ENCODE data around the gene CYP27B1.
A peak's percentile ranks its signal among the peaks of the same experiment; 100 is the strongest.

The CYP27B1 gene

GRCh38 chr12:57783466-57783801 lies 16.6 kb upstream of the CYP27B1 start:
- Histone ChIP-seq H3K9me3 (ENCODE audit: control insufficient read depth, insufficient read depth, low read length) (no peaks in the 10 kb centered on the region), H3K4me3 (ENCODE audit: low read length) (peak overlapping the region; percentile 82; the same call in 1 of the 2 replicates), H3K36me3 (ENCODE audit: control insufficient read depth, insufficient read depth, low read length) (peaks cover 9% of the 10 kb centered on the region; the same call in 1 of the 2 replicates), H3K4me1 (ENCODE audit: control insufficient read depth, insufficient read depth, low read length) (no peaks in the 10 kb centered on the region), H3K27me3 (ENCODE audit: control insufficient read depth, insufficient read depth, low read length) (no peaks in the 10 kb centered on the region), H3K27ac (ENCODE audit: low read length) (no peak overlapping the region)
- WGBS (ENCODE audit: insufficient coverage, insufficient read length) = no CpG with 5 or more reads among the region's 12 CpGs
- no peak for DNase-seq (ENCODE audit: low read depth, low spot score)

GRCh38 chr12:57782608-57783465 lies 16.0 kb upstream of the CYP27B1 start, which contains the start of gene TSFM:
TSS of gene TSFM (plus strand) at chr12:57782787. CDS start at chr12:57782802, 15 bp downstream.
- Histone ChIP-seq H3K4me1 (ENCODE audit: control insufficient read depth, insufficient read depth, low read length) (no peaks in the 10 kb centered on the region), H3K9me3 (ENCODE audit: control insufficient read depth, insufficient read depth, low read length) (no peaks in the 10 kb centered on the region), H3K4me3 (ENCODE audit: low read length) (peak within 1 kb of the TSS; percentile 82), H3K27me3 (ENCODE audit: control insufficient read depth, insufficient read depth, low read length) (no peaks in the 10 kb centered on the region), H3K36me3 (ENCODE audit: control insufficient read depth, insufficient read depth, low read length) (peaks cover 9% of the 10 kb centered on the region; the same call in 1 of the 2 replicates), H3K27ac (ENCODE audit: low read length) (no peak within 1 kb of the TSS)
- peak; percentile 85 for DNase-seq (ENCODE audit: low read depth, low spot score)
- no CpG with 5 or more reads among the region's 45 CpGs for WGBS (ENCODE audit: insufficient coverage, insufficient read length)

GRCh38 chr12:57782243-57782607 lies 15.3 kb upstream of the CYP27B1 start:
- WGBS (ENCODE audit: insufficient coverage, insufficient read length) = no CpG with 5 or more reads among the region's 4 CpGs
- DNase-seq (ENCODE audit: low read depth, low spot score) = no peak
- H3K4me3 ChIP-seq (ENCODE audit: low read length) = no peak overlapping the region
- H3K27me3 ChIP-seq (ENCODE audit: control insufficient read depth, insufficient read depth, low read length) = no peaks in the 10 kb centered on the region
- H3K36me3 ChIP-seq (ENCODE audit: control insufficient read depth, insufficient read depth, low read length) = peaks cover 9% of the 10 kb centered on the region; the same call in 1 of the 2 replicates
- H3K4me1 ChIP-seq (ENCODE audit: control insufficient read depth, insufficient read depth, low read length) = no peaks in the 10 kb centered on the region
- H3K27ac ChIP-seq (ENCODE audit: low read length) = no peak overlapping the region
- H3K9me3 ChIP-seq (ENCODE audit: control insufficient read depth, insufficient read depth, low read length) = no peaks in the 10 kb centered on the region

GRCh38 chr12:57781801-57782200 lies 14.9 kb upstream of the CYP27B1 start:
- no CpG with 5 or more reads among the region's 2 CpGs for WGBS (ENCODE audit: insufficient coverage, insufficient read length)
- no peak overlapping the region for H3K27ac ChIP-seq (ENCODE audit: low read length)
- H3K9me3 ChIP-seq (ENCODE audit: control insufficient read depth, insufficient read depth, low read length) = no peaks in the 10 kb centered on the region
- H3K27me3 ChIP-seq (ENCODE audit: control insufficient read depth, insufficient read depth, low read length) = no peaks in the 10 kb centered on the region
- H3K4me3 ChIP-seq (ENCODE audit: low read length) = no peak overlapping the region
- no peaks in the 10 kb centered on the region for H3K4me1 ChIP-seq (ENCODE audit: control insufficient read depth, insufficient read depth, low read length)
- H3K36me3 ChIP-seq (ENCODE audit: control insufficient read depth, insufficient read depth, low read length) = peaks cover 6% of the 10 kb centered on the region; the same call in 1 of the 2 replicates
- no peak for DNase-seq (ENCODE audit: low read depth, low spot score)

GRCh38 chr12:57781244-57781643 lies 14.4 kb upstream of the CYP27B1 start:
- no peak overlapping the region for H3K4me3 ChIP-seq (ENCODE audit: low read length)
- H3K4me1 ChIP-seq (ENCODE audit: control insufficient read depth, insufficient read depth, low read length) = no peaks in the 10 kb centered on the region
- H3K27ac ChIP-seq (ENCODE audit: low read length) = no peak overlapping the region
- no peaks in the 10 kb centered on the region for H3K27me3 ChIP-seq (ENCODE audit: control insufficient read depth, insufficient read depth, low read length)
- peaks cover 3% of the 10 kb centered on the region; the same call in 1 of the 2 replicates for H3K36me3 ChIP-seq (ENCODE audit: control insufficient read depth, insufficient read depth, low read length)
- WGBS (ENCODE audit: insufficient coverage, insufficient read length) = no CpG with 5 or more reads among the region's 3 CpGs
- no peak for DNase-seq (ENCODE audit: low read depth, low spot score)
- H3K9me3 ChIP-seq (ENCODE audit: control insufficient read depth, insufficient read depth, low read length) = no peaks in the 10 kb centered on the region

- Histone ChIP-seq H3K4me1 (ENCODE audit: control insufficient read depth, insufficient read depth, low read length) (no peaks in the 10 kb centered on the region), H3K4me3 (ENCODE audit: low read length) (no peak overlapping the region), H3K36me3 (ENCODE audit: control insufficient read depth, insufficient read depth, low read length) (no peaks in the 10 kb centered on the region), H3K9me3 (ENCODE audit: control insufficient read depth, insufficient read depth, low read length) (no peaks in the 10 kb centered on the region), H3K27ac (ENCODE audit: low read length) (no peak overlapping the region), H3K27me3 (ENCODE audit: control insufficient read depth, insufficient read depth, low read length) (no peaks in the 10 kb centered on the region)
- no CpG with 5 or more reads among the region's 4 CpGs for WGBS (ENCODE audit: insufficient coverage, insufficient read length)
- no peak for DNase-seq (ENCODE audit: low read depth, low spot score)
These were observed 13.5 kb upstream of the CYP27B1 start for GRCh38 chr12:57780284-57780897.

GRCh38 chr12:57779736-57780135 lies 12.9 kb upstream of the CYP27B1 start:
- Histone ChIP-seq H3K4me1 (ENCODE audit: control insufficient read depth, insufficient read depth, low read length) (no peaks in the 10 kb centered on the region), H3K4me3 (ENCODE audit: low read length) (no peak overlapping the region), H3K27me3 (ENCODE audit: control insufficient read depth, insufficient read depth, low read length) (no peaks in the 10 kb centered on the region), H3K36me3 (ENCODE audit: control insufficient read depth, insufficient read depth, low read length) (no peaks in the 10 kb centered on the region), H3K27ac (ENCODE audit: low read length) (no peak overlapping the region), H3K9me3 (ENCODE audit: control insufficient read depth, insufficient read depth, low read length) (no peaks in the 10 kb centered on the region)
- no peak for DNase-seq (ENCODE audit: low read depth, low spot score)
- WGBS (ENCODE audit: insufficient coverage, insufficient read length) = no CpG with 5 or more reads among the region's 1 CpG

- Histone ChIP-seq H3K4me3 (ENCODE audit: low read length) (no peak overlapping the region), H3K4me1 (ENCODE audit: control insufficient read depth, insufficient read depth, low read length) (no peaks in the 10 kb centered on the region), H3K9me3 (ENCODE audit: control insufficient read depth, insufficient read depth, low read length) (no peaks in the 10 kb centered on the region), H3K27me3 (ENCODE audit: control insufficient read depth, insufficient read depth, low read length) (no peaks in the 10 kb centered on the region), H3K27ac (ENCODE audit: low read length) (no peak overlapping the region), H3K36me3 (ENCODE audit: control insufficient read depth, insufficient read depth, low read length) (no peaks in the 10 kb centered on the region)
- no CpG with 5 or more reads among the region's 7 CpGs for WGBS (ENCODE audit: insufficient coverage, insufficient read length)
- DNase-seq (ENCODE audit: low read depth, low spot score) = no peak
These were observed 11.0 kb upstream of the CYP27B1 start for GRCh38 chr12:57777911-57778310.

GRCh38 chr12:57777367-57777766 lies 10.5 kb upstream of the CYP27B1 start:
- H3K4me1 ChIP-seq (ENCODE audit: control insufficient read depth, insufficient read depth, low read length) = no peaks in the 10 kb centered on the region
- H3K27ac ChIP-seq (ENCODE audit: low read length) = no peak overlapping the region
- H3K9me3 ChIP-seq (ENCODE audit: control insufficient read depth, insufficient read depth, low read length) = no peaks in the 10 kb centered on the region
- no peak for DNase-seq (ENCODE audit: low read depth, low spot score)
- H3K27me3 ChIP-seq (ENCODE audit: control insufficient read depth, insufficient read depth, low read length) = no peaks in the 10 kb centered on the region
- H3K36me3 ChIP-seq (ENCODE audit: control insufficient read depth, insufficient read depth, low read length) = no peaks in the 10 kb centered on the region
- no peak overlapping the region for H3K4me3 ChIP-seq (ENCODE audit: low read length)
- WGBS (ENCODE audit: insufficient coverage, insufficient read length) = no CpG with 5 or more reads among the region's 7 CpGs

- H3K4me3 ChIP-seq (ENCODE audit: low read length) = no peak overlapping the region
- DNase-seq (ENCODE audit: low read depth, low spot score) = no peak
- peaks cover 1% of the 10 kb centered on the region; the same call in 1 of the 2 replicates for H3K4me1 ChIP-seq (ENCODE audit: control insufficient read depth, insufficient read depth, low read length)
- H3K27ac ChIP-seq (ENCODE audit: low read length) = no peak overlapping the region
- H3K36me3 ChIP-seq (ENCODE audit: control insufficient read depth, insufficient read depth, low read length) = no peaks in the 10 kb centered on the region
- WGBS (ENCODE audit: insufficient coverage, insufficient read length) = no CpG with 5 or more reads among the region's 2 CpGs
- no peaks in the 10 kb centered on the region for H3K9me3 ChIP-seq (ENCODE audit: control insufficient read depth, insufficient read depth, low read length)
- H3K27me3 ChIP-seq (ENCODE audit: control insufficient read depth, insufficient read depth, low read length) = no peaks in the 10 kb centered on the region
These were observed 9.3 kb upstream of the CYP27B1 start for GRCh38 chr12:57776247-57776587.
